NCI-H1417 (cell line): ENCODE results near the gene CCDC194.
A peak's percentile ranks its signal among the peaks of the same experiment; 100 is the strongest.

ENCODE experiments used
- DNase-seq, 3 experiments: peaks; one replicate each; lab custom pipeline; 2025; lab: John Stamatoyannopoulos, UW

The CCDC194 gene, protein sequence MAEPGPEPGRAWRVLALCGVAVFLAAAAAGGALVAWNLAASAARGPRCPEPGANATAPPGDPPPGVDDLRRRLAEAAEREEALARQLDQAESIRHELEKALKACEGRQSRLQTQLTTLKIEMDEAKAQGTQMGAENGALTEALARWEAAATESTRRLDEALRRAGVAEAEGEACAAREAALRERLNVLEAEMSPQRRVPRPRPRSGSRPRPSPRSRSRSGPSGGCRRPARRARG

DNA sequence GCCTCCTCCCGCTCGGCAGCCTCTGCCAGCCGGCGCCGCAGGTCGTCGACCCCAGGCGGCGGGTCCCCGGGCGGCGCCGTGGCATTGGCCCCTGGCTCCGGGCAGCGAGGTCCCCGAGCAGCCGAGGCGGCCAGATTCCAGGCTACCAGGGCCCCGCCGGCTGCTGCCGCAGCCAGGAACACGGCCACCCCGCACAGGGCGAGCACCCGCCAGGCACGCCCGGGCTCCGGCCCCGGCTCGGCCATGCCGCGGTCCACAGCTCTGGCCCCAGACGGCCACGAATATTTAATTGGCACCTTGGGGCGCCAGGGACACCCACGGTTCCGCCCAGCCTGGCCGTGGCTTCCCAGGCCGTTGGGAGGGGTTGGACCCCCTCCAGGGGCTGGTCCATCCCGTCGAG, at the start of gene CCDC194:
TSS of gene CCDC194 (minus strand) at position 283 of the 400 bp plus-strand sequence. CDS start at position 245, 38 bp downstream.
- DNase-seq: no peak

DNA sequence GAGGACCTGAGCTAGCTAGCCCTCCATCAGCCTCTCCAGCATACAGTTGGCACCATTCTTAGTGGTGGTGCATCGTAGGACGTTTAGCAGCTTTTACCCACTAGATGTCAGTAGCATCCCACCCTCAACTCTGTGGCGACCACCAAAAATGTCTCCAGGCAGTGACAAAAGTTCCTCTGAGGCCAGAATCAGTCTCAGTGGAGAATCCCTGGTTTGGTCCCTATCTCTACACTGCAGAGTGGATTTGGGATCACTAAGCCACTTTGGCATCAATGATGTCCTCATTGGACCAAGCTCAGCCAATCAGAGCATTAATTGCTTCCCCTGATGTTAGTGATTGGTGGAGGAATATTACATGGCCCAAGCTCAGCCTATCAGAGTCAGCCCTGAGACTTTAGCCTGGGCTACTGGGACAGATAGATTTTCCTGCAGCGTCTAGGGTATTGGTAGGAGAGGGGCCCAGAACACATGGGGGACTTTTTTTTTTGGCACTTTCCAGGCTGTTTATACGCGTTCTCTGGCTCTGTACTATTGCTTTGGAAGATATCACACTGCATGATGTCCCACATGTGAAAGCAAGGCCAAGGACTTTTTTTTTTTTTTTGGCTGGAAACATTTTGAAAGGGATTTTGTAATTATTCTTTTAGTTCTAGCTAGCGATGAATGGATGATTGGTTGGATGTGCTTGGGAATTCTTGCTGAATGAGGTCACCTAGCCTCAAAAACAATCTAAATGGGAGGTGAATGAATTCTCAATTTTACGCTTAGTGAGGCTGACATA, 47.4 kb upstream of the CCDC194 start:
- peak in 2 of 3 experiments; percentile 5 to 45 for DNase-seq

DNA sequence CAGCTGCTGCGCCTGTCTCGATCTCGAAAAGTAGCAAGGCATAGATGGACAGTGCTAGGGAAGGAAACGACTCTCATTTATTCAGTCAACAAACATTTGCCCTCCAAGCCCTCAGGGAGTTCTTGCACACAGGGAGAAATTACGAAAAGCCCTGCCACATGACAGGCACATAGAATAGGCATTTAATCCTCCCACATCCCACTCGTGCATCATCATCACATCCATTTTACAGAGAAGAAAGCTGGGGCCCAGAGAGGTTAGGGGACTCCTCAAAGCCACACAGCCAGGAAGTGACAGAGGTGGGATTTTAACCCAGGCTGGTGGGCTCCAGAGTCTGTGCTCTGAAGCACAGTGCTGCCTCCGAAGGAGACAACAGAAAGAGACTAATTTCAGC, 42.9 kb upstream of the CCDC194 start:
- no peak for DNase-seq

DNA sequence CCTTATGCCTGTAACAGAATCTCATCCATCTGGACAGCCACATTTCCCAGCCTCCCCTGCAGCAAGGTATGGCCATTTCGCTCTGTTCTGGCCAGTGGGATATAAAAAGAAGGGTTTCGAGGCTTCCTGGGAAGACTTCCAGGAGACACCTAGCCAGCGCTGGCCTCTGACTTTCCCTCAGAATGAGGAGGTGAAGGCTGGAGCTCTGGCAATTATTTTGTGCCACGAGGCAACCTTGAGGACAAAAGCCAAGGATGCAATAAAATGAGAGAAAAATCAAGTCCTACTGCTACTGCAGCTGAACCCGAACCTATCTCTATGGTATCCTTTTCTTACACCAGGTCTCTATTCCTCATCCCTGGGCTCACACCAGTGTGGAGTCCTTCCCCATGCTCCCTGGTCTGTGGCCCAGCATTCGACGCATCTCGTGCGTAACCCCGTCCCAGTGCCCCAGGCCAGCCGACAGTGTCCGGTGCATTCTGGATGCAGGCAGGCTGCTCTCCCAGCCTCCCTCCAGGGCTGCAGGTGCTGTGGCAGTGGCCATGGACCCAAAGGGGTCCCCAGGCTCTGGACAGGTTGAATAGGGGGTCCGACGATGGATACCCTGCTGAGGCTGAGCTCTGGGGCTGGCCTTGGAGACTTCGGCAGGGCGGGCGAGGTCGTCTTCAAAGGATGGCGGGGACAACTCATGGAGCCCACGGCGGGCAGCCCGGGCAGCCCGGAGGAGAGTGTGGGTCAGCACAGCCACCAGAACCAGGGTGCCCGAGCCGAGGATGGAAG, 42.3 kb upstream of the CCDC194 start:
- no peak for DNase-seq

DNA sequence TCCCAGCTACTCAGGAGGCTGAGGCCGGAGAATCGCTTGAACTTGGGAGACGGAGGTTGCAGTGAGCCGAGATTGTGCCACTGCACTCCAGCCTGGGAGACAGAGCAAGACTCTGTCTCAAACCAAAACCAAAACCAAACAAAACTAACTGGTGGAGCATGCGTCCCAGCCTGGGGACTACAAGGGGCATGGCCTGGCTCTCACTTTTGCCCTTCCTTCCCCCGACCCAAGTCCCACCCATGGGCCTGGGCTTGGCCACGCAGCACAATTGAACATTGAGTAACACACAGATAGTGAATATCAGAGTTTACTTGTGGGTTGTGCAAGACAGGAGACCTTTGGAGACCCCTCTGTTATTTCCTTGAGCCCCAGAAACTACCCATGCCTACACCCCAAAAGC, 41.2 kb upstream of the CCDC194 start:
- DNase-seq: no peak

DNA sequence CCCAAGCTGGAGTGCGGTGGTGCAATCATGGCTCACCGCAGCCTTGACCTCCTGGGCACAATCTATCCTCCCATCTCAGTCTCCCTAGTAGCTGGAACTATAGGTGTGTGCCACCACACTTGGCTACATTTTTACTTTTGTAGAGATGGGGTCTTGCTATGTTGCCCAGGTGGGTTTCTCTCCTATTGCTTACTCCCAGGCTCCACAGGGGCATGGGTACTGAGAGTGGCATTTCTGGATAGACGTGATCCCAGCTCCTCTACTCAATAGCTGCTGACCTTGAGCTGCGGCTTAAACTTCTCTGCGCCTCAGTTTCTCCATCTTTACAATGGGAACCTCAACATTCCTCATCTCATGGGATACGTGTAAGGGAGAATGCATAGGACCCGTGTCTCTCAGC, 37.4 kb upstream of the CCDC194 start:
- no peak for DNase-seq

DNA sequence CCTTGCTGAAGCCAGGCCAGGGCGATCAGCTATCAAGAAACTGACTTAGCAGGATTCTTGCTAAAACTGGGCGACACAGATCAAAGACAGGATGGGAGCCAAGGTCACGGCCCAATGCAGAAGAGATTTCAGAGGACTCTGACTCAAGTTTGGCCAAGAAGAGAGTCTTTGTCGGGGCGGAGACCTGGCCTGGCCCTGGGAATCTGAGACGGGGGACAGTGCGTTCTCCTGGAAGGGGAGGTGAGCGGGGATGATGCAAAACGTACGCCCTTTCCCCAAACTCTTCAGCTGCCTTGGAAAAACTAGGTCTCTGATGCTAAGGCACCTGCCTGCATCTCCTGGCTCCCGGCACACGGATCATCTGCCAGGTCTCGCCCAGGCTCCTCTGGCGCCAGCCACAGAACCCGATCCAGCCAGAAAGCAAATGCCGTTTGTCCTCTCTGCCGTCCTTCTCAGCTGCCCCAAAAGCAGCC, 35.7 kb upstream of the CCDC194 start:
- no peak for DNase-seq

DNA sequence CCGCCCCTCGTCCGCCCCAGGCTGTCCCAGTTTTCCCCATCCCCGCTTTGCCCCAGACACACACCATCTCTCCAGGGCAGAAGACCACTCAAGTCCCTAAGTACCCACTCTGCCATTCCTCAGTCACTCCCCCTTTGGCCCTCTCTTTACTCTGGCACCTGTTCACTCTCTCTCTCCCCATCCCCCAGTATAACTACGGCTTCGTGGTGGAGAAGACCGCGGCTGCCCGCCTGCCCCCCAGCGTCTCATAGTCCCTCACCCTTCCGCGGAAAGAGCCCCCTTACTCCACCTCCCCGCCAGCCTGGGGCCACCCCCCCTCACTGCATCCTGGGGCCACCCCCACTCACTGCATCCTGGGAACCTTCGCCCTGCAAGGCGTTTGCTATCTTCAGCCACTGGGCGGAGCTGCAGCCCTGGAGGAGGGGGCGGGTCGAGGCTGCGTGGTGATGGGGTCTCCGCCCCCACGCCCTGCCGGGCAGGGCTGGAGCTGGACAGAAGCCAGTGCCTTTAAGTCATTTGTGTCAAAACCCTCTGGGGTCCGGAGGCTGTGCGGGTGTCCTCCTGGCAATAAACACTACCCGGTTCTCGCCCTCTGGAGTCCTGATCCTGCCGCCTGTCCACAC, 30.9 kb upstream of the CCDC194 start:
- DNase-seq: peak in 2 of 3 experiments; percentile 13 to 39

DNA sequence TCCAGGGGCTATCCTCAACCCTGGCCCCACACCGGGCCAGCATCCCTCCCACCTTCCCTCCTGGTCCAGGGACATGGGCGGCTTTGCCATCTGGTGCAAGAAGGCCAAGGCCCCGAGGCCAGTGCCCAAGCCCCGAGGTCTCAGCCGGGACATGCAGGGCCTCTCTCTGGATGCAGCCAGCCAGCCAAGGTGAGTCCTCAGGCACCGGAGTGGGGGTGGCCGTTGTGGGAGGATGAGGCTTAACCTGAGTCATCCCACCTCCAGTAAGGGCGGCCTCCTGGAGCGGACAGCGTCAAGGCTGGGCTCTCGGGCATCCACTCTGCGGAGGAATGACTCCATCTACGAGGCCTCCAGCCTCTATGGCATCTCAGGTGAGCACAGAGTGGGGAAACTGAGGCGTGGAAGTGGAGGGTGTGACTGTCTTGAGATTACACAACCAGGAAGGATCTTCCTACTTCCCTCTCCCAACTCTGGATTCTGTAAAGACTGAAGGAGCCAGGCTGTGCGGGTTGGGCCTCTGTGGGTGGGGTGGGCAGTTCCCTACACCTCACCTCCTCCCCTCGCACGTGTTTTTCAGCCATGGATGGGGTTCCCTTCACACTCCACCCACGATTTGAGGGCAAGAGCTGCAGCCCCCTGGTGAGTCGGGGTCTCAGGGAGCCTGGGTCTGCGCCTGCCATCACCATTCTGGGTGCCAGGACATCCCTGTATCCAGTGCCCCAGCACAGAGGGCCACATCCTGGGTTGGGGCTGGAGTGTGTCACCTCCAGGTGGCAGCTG, 29.6 kb upstream of the CCDC194 start:
- DNase-seq: no peak

DNA sequence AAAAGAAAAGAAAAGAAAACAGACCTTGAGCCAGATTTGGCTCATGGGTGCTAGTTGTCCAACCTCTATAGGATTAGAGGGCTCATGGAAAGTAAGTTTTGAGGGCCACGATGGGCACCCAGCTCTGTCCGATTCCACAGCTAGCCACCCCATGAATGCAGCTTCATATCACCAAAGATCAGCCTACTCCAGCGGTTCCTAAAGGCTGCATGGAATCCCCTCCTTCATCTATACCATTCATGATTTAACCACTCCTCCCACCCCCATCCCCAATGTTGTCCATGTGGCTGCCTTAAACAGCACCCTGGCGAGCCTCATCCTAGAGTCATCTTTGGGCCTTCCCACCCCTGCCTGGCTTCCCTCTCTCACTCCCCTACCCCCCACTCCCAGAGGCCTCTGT, 27.9 kb upstream of the CCDC194 start:
- DNase-seq: no peak

DNA sequence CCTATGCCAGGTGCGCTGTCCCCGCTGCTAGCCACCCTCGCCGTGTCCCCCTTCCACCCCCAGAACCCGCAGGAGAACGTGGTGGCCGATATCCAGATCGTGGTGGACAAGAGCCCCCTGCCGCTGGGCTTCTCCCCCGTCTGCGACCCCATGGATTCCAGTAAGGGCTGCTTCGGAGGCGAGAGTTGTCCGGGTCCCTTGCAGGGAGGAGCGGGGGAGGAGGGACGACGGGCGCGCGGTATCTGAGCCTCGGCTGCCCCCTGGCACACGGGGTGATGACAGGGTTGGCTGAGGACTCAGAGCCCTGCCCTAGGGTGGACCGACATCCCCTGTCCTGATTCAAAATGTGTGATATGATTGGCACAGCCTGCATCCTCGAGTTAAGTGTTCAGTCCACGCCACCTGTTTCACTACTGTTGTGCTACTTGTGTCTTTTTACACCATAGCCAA, 26.5 kb upstream of the CCDC194 start:
- DNase-seq: peak in 1 of 3 experiments; percentile 65

DNA sequence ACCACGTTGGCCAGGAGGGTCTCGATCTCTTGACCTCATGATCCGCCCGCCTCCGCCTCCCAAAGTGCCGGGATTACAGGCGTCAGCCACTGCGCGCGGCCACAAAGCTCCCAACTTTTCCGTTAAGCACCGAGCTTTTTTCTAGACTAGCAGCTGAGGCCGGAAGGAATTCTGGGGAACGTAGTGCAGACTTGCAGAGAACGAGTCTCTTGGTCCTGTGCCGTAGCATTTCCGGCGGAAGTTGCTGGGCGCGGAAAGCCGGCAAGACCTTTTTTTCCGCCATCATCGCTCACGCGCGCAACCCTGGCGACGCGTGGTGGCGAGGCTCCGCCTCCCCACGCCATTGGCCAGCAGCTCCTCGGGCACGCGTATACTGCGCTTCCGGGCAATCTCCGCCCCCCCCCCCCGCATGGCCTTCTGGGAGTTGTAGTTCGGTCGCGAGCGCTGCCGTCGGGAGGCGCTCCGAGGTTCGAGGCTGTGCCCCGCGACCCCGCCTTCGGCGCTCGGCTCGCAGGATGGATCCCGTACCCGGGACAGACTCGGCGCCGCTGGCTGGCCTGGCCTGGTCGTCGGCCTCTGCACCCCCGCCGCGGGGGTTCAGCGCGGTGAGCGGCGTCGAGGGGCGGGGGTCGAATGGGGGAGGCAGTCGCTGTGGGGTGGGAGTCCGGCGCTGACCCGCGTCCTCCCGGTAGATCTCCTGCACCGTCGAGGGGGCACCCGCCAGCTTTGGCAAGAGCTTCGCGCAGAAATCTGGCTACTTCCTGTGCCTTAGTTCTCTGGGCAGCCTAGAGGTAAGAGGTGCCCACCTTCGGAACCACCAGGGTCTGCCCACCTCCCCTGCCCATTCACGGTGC, 25.9 kb upstream of the CCDC194 start, which contains the start of gene MVB12A:
TSS of gene MVB12A (plus strand) at position 427 of the 854 bp plus-strand sequence. CDS start at position 516, 89 bp downstream.
- peak; percentile 95 to 99 (median 96) for DNase-seq

DNA sequence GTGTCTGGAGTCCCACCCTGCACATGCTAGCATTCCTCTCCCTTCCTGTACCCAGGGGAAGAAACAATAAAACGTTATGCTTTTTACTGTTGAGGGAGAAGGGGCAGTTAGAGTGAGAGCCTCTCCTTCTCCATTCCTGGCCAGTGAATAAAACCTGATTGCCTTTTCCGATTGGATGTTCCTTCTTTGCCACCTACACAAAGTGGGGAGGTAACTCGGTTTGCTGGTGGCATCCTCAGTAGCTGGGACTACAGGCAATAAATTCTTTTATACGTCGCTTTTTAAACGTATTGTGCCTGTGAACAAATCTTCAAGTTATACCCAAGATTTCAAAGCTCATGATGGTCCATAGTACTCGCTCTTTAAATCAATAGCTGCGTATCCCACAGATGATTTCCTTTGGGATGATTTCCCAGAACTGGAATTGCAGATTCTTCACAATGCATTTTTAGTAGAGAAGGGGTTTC, 25.2 kb upstream of the CCDC194 start:
- DNase-seq: no peak

DNA sequence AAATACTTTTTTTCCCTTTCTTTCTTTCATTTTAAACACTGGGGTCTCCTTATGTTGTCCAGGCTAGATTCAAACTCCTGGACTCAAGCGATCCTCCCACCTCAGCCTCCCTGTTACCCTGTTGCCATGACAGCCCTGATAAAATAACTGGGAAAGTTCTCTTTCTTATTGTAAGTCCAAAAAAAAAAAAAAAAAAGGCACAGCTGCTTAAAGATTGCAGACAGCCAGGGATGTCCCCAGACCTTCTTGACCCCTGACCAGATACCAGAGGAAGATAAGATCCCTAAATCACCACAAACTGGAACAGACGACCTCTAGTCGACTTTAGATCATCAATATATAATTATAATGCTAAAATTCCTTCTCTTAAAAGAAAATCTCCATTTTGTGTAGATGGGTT, 24.7 kb upstream of the CCDC194 start:
- DNase-seq: no peak

DNA sequence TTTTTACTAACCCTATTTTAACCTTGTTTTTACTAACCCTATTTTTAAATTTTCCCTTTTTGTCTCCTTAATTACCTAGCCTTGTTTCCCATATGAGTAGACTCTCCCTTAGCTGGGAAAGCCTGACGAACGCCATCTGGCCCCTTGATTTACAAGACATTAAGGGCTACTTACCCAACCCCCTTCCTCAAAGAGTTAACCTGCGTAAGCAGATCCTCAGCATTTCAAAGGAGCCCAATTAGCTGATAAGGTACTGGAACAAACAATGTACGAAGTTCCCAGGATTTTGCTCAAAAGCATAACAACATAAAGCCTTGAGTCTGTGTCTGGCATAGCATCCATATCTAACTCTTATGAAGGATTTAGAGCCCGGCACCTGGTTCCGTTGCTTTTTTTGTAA, 21.1 kb upstream of the CCDC194 start:
- peak in 1 of 3 experiments; percentile 6 for DNase-seq

DNA sequence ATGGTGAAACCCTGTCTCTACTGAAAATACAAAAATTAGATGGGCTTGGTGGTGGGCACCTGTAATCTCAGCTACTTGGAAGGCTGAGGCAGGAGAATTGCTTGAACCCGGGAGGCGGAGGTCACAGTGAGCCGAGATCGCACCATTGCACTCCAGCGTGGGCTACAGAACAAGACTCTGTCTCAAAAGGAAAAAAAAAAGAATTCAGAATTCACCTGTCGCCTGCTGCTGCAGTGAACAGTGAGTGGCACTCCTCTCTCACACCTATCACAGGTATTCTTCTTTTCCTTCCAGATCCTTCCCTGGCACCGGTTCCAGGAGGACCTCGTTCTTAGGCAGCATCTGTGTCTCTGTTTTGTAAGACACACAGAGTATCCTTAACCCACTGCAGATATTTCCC, 20.1 kb upstream of the CCDC194 start:
- DNase-seq: no peak

DNA sequence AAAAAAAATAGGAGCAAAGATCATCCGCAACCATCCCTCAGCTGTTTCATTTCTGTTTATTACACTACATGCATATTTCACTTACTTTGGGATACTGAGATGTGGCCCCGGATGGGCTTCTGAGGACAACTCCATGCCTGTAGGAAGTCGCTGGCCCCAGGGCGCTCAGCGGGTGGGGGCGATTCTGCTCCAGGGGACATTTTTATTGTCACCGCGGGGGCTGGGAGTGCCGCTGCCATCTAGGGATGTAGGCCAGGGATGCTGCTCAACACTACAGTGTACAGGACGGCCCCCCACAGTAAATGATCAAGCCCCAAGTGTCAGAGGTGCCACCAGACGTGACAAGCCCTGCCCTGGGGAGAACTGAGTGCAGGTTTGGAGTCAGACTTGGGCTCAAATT, 17.8 kb upstream of the CCDC194 start:
- DNase-seq: peak in 2 of 3 experiments; percentile 16 to 27

DNA sequence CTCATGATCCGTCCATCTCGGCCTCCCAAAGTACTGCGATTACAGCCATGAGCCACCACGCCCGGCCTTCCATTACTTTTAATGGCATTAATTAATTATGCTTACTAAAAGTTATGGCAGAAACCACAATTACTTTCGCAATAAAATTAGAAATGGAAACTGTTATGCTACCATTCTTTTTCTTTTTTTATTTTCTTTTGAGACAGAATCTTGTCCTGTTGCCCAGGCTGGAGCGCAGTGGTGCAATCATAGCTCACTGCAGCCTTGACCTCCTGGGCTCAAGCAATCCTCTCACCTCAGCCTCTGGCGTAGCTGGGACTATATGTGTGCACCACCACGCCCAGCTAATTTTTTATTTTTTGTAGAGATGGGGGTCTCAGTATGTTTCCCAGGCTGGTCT, 16.0 kb upstream of the CCDC194 start:
- no peak for DNase-seq

DNA sequence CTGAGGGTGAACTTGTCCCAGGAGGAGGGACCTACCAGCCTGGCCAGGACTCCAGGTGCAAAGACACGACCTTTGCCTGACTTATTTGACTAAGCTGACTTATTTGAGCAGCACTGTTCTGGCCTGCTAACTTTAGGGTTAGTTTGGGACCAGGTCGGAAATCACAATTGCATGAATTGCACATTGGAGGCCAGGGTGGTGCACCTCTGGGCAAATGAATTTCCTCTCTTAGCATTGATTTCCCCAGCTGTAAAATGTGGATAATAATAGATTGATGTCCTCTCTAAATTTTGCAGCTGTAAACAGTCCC, 12.8 kb upstream of the CCDC194 start:
- DNase-seq: no peak
